HepG2 (cell line): ENCODE results near the gene COMMD2. TPM values are rescaled to one million over a fixed set of nuclear protein-coding genes. Genes with fewer than 3 reads are reported as not detected.

Experiments
- CHD2 ChIP-seq: IDR thresholded peaks from 2 replicates; pipeline ENCODE4 v1.6.1; 2011; ENCODE audit warnings: low read depth, low read length, improper control_type of control experiment
- FOXA1 ChIP-seq, 2 experiments: fragments of 450-650 bp in 1 of 2; sonication (generic) in 1 of 2; formaldehyde crosslinking in 1 of 2; IDR thresholded peaks; 2 replicates each; pipeline versions ENCODE4 v1.4.0 to v1.6.1; 2016 to 2020; ENCODE audit warnings: missing genetic modification reagents in 1 of 2
- HNRNPK ChIP-seq: fragments of 200-400 bp; formaldehyde crosslinking; IDR thresholded peaks from 2 replicates; pipeline ENCODE4 v1.6.1; 2018; ENCODE audit warnings: low read length, low read depth, moderate library complexity, mild to moderate bottlenecking; ENCODE audit not compliant: poor library complexity, severe bottlenecking
- IKZF5 ChIP-seq: IDR thresholded peaks from 2 replicates; pipeline ENCODE4 v1.6.1; 2018; ENCODE audit warnings: missing genetic modification reagents, mild to moderate bottlenecking, missing compliant biosample characterization
- KAT2B ChIP-seq: fragments of 150-350 bp; IDR thresholded peaks from 2 replicates; pipeline ENCODE4 v1.6.1; 2014; ENCODE audit warnings: low read depth, low read length, borderline replicate concordance
- POGZ ChIP-seq: sonication (generic); formaldehyde crosslinking; IDR thresholded peaks from 2 replicates; pipeline ENCODE4 v1.4.0; 2020; ENCODE audit warnings: mild to moderate bottlenecking, missing genetic modification reagents
- POLR2AphosphoS2 ChIP-seq: IDR thresholded peaks from 2 replicates; pipeline ENCODE4 v1.6.1; 2011; ENCODE audit warnings: low read depth, low read length, improper control_type of control experiment
- RFX1 ChIP-seq: fragments of 450-650 bp; IDR thresholded peaks from 2 replicates; pipeline ENCODE4 v1.6.1; 2017
- RXRB ChIP-seq: IDR thresholded peaks from 2 replicates; pipeline ENCODE4 v1.6.1; 2016; ENCODE audit warnings: borderline replicate concordance, missing genetic modification reagents, missing compliant biosample characterization
- SIN3A ChIP-seq: IDR thresholded peaks from 2 replicates; pipeline ENCODE4 v1.6.1; 2011; ENCODE audit warnings: low read depth, mild to moderate bottlenecking, control low read depth, low read length, borderline replicate concordance
- SRF ChIP-seq: IDR thresholded peaks from 2 replicates; pipeline ENCODE4 v1.6.1; 2011; ENCODE audit warnings: mild to moderate bottlenecking, low read depth, low read length, moderate library complexity
- TAF15 ChIP-seq: fragments of 200-400 bp; formaldehyde crosslinking; IDR thresholded peaks from one replicate; pipeline ENCODE4 v1.6.1; 2018; ENCODE audit warnings: mild to moderate bottlenecking, low read depth, low read length; ENCODE audit not compliant: poor library complexity, severe bottlenecking
- TEF ChIP-seq: sonication (generic); formaldehyde crosslinking; IDR thresholded peaks from 2 replicates; pipeline ENCODE4 v1.5.0; 2020; ENCODE audit warnings: missing genetic modification reagents
- THYN1 ChIP-seq: sonication (generic); formaldehyde crosslinking; IDR thresholded peaks from 2 replicates; pipeline ENCODE4 v1.8.1; 2023; ENCODE audit warnings: low read depth, mild to moderate bottlenecking, moderate library complexity, missing genetic modification reagents, borderline replicate concordance
- ZEB1 ChIP-seq: IDR thresholded peaks from 2 replicates; pipeline ENCODE4 v1.6.1; 2012; ENCODE audit warnings: mild to moderate bottlenecking, low read depth, inconsistent platforms; ENCODE audit not compliant: insufficient replicate concordance
- ZFP36L2 ChIP-seq: sonication (generic); formaldehyde crosslinking; IDR thresholded peaks from 2 replicates; pipeline ENCODE4 v1.4.0; 2020; ENCODE audit warnings: missing genetic modification reagents
- ZFP62 ChIP-seq: sonication (generic); formaldehyde crosslinking; IDR thresholded peaks from 2 replicates; pipeline ENCODE4 v1.4.0; 2020; ENCODE audit warnings: missing genetic modification reagents
- ZKSCAN1 ChIP-seq: fragments of 150-350 bp; IDR thresholded peaks from 2 replicates; pipeline ENCODE4 v1.6.1; 2014; ENCODE audit warnings: low read length
- ZNF136 ChIP-seq: sonication (generic); formaldehyde crosslinking; IDR thresholded peaks from 2 replicates; pipeline ENCODE4 v1.8.1; 2022; ENCODE audit warnings: low read depth, mild to moderate bottlenecking, moderate library complexity, missing genetic modification reagents
- ZNF160 ChIP-seq: sonication (generic); formaldehyde crosslinking; IDR thresholded peaks from 2 replicates; pipeline ENCODE4 v1.8.0; 2022; ENCODE audit warnings: mild to moderate bottlenecking, inconsistent platforms, missing genetic modification reagents
- ZNF274 ChIP-seq: sonication (generic); formaldehyde crosslinking; IDR thresholded peaks from 2 replicates; pipeline ENCODE4 v1.5.1; 2020; ENCODE audit warnings: mild to moderate bottlenecking, missing genetic modification reagents
- ZNF317 ChIP-seq: sonication (generic); formaldehyde crosslinking; IDR thresholded peaks from 2 replicates; pipeline ENCODE4 v1.5.0; 2020; ENCODE audit warnings: mild to moderate bottlenecking, missing genetic modification reagents
- ZNF335 ChIP-seq: sonication (generic); formaldehyde crosslinking; IDR thresholded peaks from 2 replicates; pipeline ENCODE4 v1.4.0; 2020; ENCODE audit warnings: missing genetic modification reagents
- ZNF44 ChIP-seq: sonication (generic); formaldehyde crosslinking; IDR thresholded peaks from 2 replicates; pipeline ENCODE4 v1.5.1; 2020; ENCODE audit warnings: mild to moderate bottlenecking, missing genetic modification reagents
- ZNF550 ChIP-seq: sonication (generic); formaldehyde crosslinking; IDR thresholded peaks from 2 replicates; pipeline ENCODE4 v1.4.0; 2020; ENCODE audit warnings: mild to moderate bottlenecking, missing genetic modification reagents, borderline replicate concordance
- ZNF556 ChIP-seq: sonication (generic); formaldehyde crosslinking; IDR thresholded peaks from 2 replicates; pipeline ENCODE4 v1.4.0; 2020; ENCODE audit warnings: mild to moderate bottlenecking, missing genetic modification reagents, borderline replicate concordance
- ZNF839 ChIP-seq: sonication (generic); formaldehyde crosslinking; IDR thresholded peaks from 2 replicates; pipeline ENCODE4 v1.4.0; 2020; ENCODE audit warnings: missing genetic modification reagents, mild to moderate bottlenecking, borderline replicate concordance
- ZNF878 ChIP-seq: sonication (generic); formaldehyde crosslinking; IDR thresholded peaks from 2 replicates; pipeline ENCODE4 v1.8.1; 2023; ENCODE audit warnings: mild to moderate bottlenecking, missing genetic modification reagents, moderate library complexity
- polyA plus RNA-seq, 8 experiments: library from polyadenylated mRNA; depleted of rRNA in 3 of 8; stranded (reverse) in 7 of 8; unstranded in 1 of 8; fragments of >200 nt; fragmentation: Illumina TruSeq in 4 of 8; extraction: Trizol in 4 of 8; gene quantifications; 2 replicates each; pipeline versions ENCODE4 v1.2.1 to v1.2.3, GENCODE V29; 2011 to 2016; ENCODE audit warnings: low read depth in 4 of 8, missing spikeins in 1 of 8, mixed read lengths in 1 of 8; ENCODE audit not compliant: insufficient read depth in 1 of 8
- total RNA-seq, 5 experiments: library from RNA; depleted of rRNA; stranded (reverse); fragments of >200 nt; fragmentation: Illumina TruSeq; extraction: Trizol; gene quantifications; 2 replicates each; pipeline ENCODE4 v1.2.3, GENCODE V29; 2016; ENCODE audit warnings: low read depth in 1 of 5
- TF ChIP-seq, protein P1 (sequence below): sonication (generic); formaldehyde crosslinking; IDR thresholded peaks from 2 replicates; pipeline ENCODE4 v1.5.0; 2020; ENCODE audit warnings: missing genetic modification reagents

Gene COMMD2
- total and polyA plus RNA-seq, 2 of the 13 experiments (the other 11 are each of a cell fraction or from before 2014, with no cell fraction given), result 33.0 to 57.6 TPM

GRCh38 chr3:149752051-149752787, at the start of gene COMMD2 (continued):
- TF ChIP-seq ZNF44 (CRISPR knock-in tag) (no peak), POGZ (peak; percentile 100), TAF15 (no peak), SRF (0 out of 2 replicates have a peak, but pooled peaks have one; percentile 50), ZNF839 (peak; percentile 89; the same call in 1 of the 2 replicates), ZEB1 (peak; percentile 88), IKZF5 (CRISPR knock-in tag) (peak; percentile 96), ZKSCAN1 (peak; percentile 69; the same call in 1 of the 2 replicates), THYN1 (CRISPR knock-in tag) (no peak), ZNF550 (CRISPR knock-in tag) (peak; percentile 60; the same call in 1 of the 2 replicates), ZNF556 (CRISPR knock-in tag) (peak; percentile 93), ZFP36L2 (no peak), ZNF335 (CRISPR knock-in tag) (peak; percentile 78; the same call in 1 of the 2 replicates), ZNF317 (CRISPR knock-in tag) (peak; percentile 86), RXRB (CRISPR knock-in tag) (peak; percentile 90), ZFP62 (CRISPR knock-in tag) (no peak), FOXA1 (IDR thresholded peaks at IDR 0.05) (no peak), FOXA1 (CRISPR knock-in tag; IDR thresholded peaks at IDR 0.05) (peak; percentile 60), HNRNPK (no peak), KAT2B (no peak), RFX1 (no peak), ZNF274 (CRISPR knock-in tag) (peak; percentile 82; the same call in 1 of the 2 replicates), POLR2AphosphoS2 (no peak), ZNF160 (CRISPR knock-in tag) (peak; percentile 85; the same call in 1 of the 2 replicates), TEF (CRISPR knock-in tag) (no peak), ZNF878 (peak; percentile 61; the same call in 1 of the 2 replicates), SIN3A (peak; percentile 48; the same call in 1 of the 2 replicates), ZNF136 (CRISPR knock-in tag) (peak; percentile 82; the same call in 1 of the 2 replicates), CHD2 (peak; percentile 69)
- TF ChIP-seq, protein P1, sequence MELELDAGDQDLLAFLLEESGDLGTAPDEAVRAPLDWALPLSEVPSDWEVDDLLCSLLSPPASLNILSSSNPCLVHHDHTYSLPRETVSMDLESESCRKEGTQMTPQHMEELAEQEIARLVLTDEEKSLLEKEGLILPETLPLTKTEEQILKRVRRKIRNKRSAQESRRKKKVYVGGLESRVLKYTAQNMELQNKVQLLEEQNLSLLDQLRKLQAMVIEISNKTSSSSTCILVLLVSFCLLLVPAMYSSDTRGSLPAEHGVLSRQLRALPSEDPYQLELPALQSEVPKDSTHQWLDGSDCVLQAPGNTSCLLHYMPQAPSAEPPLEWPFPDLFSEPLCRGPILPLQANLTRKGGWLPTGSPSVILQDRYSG, result 0 out of 2 replicates have a peak, but pooled peaks have one; percentile 74
